ENCODE results near the gene ACIN1. TPM values are rescaled to one million over a fixed set of nuclear protein-coding genes. Genes with fewer than 3 reads are reported as not detected.

The ACIN1 gene
- total and polyA plus RNA-seq, 10 of the 15 experiments (the other 5 are each of a cell fraction or from before 2014, with no cell fraction given): 4.3 to 148 (median 93.4) TPM

- TF ChIP-seq USF2 (IDR thresholded peaks at IDR 0.05; ENCODE audit: borderline replicate concordance, low read depth, low read length): no peak
- TF ChIP-seq RBBP5 (conservative IDR thresholded peaks at IDR 0.05): no peak
- TF ChIP-seq POLR2AphosphoS2 (IDR thresholded peaks at IDR 0.05; ENCODE audit: low read depth, low read length): no peak
- no peak for TF ChIP-seq ZBTB4 (CRISPR knock-in tag; IDR thresholded peaks at IDR 0.05)
- TF ChIP-seq NR2F1 (conservative IDR thresholded peaks at IDR 0.05): no peak
- no peak for TF ChIP-seq SUZ12 (IDR thresholded peaks at IDR 0.05; ENCODE audit: unreplicated experiment)
These were observed 31.3 kb downstream of the ACIN1 start (continued) for GRCh38 chr14:23063601-23064000.

- H4K20me1 ChIP-seq (ENCODE audit: control insufficient read depth, insufficient read depth): peaks cover 4% of the 10 kb centered on the region; the same call in 1 of the 2 replicates
- ChIA-PET POLR2A (interaction anchor here (0.6 to 1.4 kb wide), 3 partner anchors 67 to 1088 kb away, joined by 3 to 10 read pairs (median 6); no protein-coding TSS in a partner anchor), RAD21 (ENCODE audit: unreplicated experiment) (interaction anchor here (1.0 to 1.7 kb wide), 2 partner anchors 67 to 76 kb away, joined by 3 to 7 read pairs; no protein-coding TSS in a partner anchor), SMC1A (ENCODE audit: uncharacterized antibody, unreplicated experiment) (interaction anchor here (0.6 to 2.0 kb wide), 4 partner anchors 9 to 75 kb away, joined by 3 to 13 read pairs (median 6); no protein-coding TSS in a partner anchor), CTCF (interaction anchor here (0.9 to 18.3 kb wide), 9 partner anchors 8 to 132 kb away, joined by 3 to 853 read pairs (median 4); partner anchors contain the start of gene AJUBA)
- no peak overlapping the region for H3K27ac ChIP-seq (ENCODE audit: control insufficient read depth, insufficient read depth)
- H3K9ac ChIP-seq (ENCODE audit: control insufficient read depth, insufficient read depth, low read length): no peak overlapping the region
- peaks cover 32 to 45% of the 10 kb centered on the region in 2 experiments for H3K36me3 ChIP-seq (ENCODE audit: control insufficient read depth in 2 of 2, insufficient read depth in 2 of 2, low read length in 1 of 2)
- H3K4me2 ChIP-seq (ENCODE audit: control insufficient read depth, insufficient read depth): no peak overlapping the region
- DNase-seq (ENCODE audit: low read depth, low spot score) (no peak), FAIRE-seq (no peak), ATAC-seq (no peak)
- WGBS (ENCODE audit: insufficient coverage, insufficient replicate concordance, low lambda C conversion rate, missing lambda C conversion rate): 84% methylated on average over 4 of the region's 4 CpGs
- no TSS peak for BruUV-seq (replicated peaks)
- no peak overlapping the region for H2AFZ ChIP-seq (ENCODE audit: control insufficient read depth, low read depth, low read length)
- peaks cover 4% of the 10 kb centered on the region for H3K79me2 ChIP-seq (ENCODE audit: control insufficient read depth, insufficient read depth, low read length)
- intact Hi-C loops (cut with micrococcal nuclease; ENCODE audit: unreplicated experiment) (no loop called here), in situ Hi-C loops (cut with MboI) (no loop called here)
- no peaks in the 10 kb centered on the region for H3K27me3 ChIP-seq (replicated peaks in 1 of 2; ENCODE audit: control insufficient read depth in 2 of 2, insufficient read depth in 2 of 2, low read length in 1 of 2)
- no peaks in the 10 kb centered on the region for H3K9me3 ChIP-seq (replicated peaks; ENCODE audit: control insufficient read depth, insufficient read depth, low read length)
- peaks cover under 1% of the 10 kb centered on the region for H3K4me1 ChIP-seq (ENCODE audit: control insufficient read depth, insufficient read depth, low read length)
- H3K4me3 ChIP-seq: no peak overlapping the region
- TF ChIP-seq ATF7 (IDR thresholded peaks at IDR 0.05; ENCODE audit: low read depth) (no peak), SPI1 (IDR thresholded peaks at IDR 0.05; ENCODE audit: borderline replicate concordance, insufficient read depth, low read depth, low read length) (no peak), PML (IDR thresholded peaks at IDR 0.05; ENCODE audit: low read length) (no peak), CEBPB (IDR thresholded peaks at IDR 0.05; ENCODE audit: borderline replicate concordance in 1 of 2, low read depth in 2 of 2, low read length in 2 of 2) (no peak), NR2C2 (IDR thresholded peaks at IDR 0.05; ENCODE audit: borderline replicate concordance, control insufficient read depth, insufficient read length, low read depth) (no peak), STAT3 (IDR thresholded peaks at IDR 0.05; ENCODE audit: low read depth, low read length) (no peak), BRCA1 (IDR thresholded peaks at IDR 0.05; ENCODE audit: low read depth, low read length) (no peak), HDAC2 (IDR thresholded peaks at IDR 0.05) (no peak), NKRF (conservative IDR thresholded peaks at IDR 0.05) (no peak)
These were observed 32.9 kb downstream of the ACIN1 start for GRCh38 chr14:23062002-23062401.

All from GM12878 (cell line).